ENCODE measurements around the gene PTPN1.

The PTPN1 gene

GRCh38 chr20:50580842-50581544 lies 70.8 kb downstream of the PTPN1 start:
- peaks cover 87% of the 10 kb centered on the region for H3K36me3 ChIP-seq (replicated peaks)
- no peak for DNase-seq
- no peak overlapping the region for H3K4me3 ChIP-seq (ENCODE audit: low read depth, low read length)
- no peak for TF ChIP-seq CTCF (IDR thresholded peaks at IDR 0.05; ENCODE audit: low read depth, low read length, missing control alignments)
- in situ Hi-C loops (cut with HindIII; ENCODE audit: low pct_ligation_motif_present, low sequenced_read_pairs), result no loop called here
- no peak overlapping the region for H3K27ac ChIP-seq
- no peaks in the 10 kb centered on the region for H3K27me3 ChIP-seq (replicated peaks)

- in situ Hi-C loops (cut with HindIII; ENCODE audit: low pct_ligation_motif_present, low sequenced_read_pairs), result no loop called here
- H3K4me3 ChIP-seq (ENCODE audit: low read depth, low read length), result no peak overlapping the region
- H3K36me3 ChIP-seq (replicated peaks), result peaks cover 93% of the 10 kb centered on the region
- no peak overlapping the region for H3K27ac ChIP-seq
- no peak for DNase-seq
- no peak for TF ChIP-seq CTCF (IDR thresholded peaks at IDR 0.05; ENCODE audit: low read depth, low read length, missing control alignments)
- H3K27me3 ChIP-seq (replicated peaks), result no peaks in the 10 kb centered on the region
These were observed 71.9 kb downstream of the PTPN1 start for GRCh38 chr20:50582092-50582491.

DNA sequence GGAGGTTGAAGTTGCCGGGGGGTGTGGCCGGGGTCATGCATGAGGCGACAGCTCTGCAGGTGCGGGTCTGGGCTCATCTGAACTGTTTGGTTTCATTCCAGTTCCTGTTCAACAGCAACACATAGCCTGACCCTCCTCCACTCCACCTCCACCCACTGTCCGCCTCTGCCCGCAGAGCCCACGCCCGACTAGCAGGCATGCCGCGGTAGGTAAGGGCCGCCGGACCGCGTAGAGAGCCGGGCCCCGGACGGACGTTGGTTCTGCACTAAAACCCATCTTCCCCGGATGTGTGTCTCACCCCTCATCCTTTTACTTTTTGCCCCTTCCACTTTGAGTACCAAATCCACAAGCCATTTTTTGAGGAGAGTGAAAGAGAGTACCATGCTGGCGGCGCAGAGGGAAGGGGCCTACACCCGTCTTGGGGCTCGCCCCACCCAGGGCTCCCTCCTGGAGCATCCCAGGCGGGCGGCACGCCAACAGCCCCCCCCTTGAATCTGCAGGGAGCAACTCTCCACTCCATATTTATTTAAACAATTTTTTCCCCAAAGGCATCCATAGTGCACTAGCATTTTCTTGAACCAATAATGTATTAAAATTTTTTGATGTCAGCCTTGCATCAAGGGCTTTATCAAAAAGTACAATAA lies 72.5 kb downstream of the PTPN1 start:
- TF ChIP-seq CTCF (IDR thresholded peaks at IDR 0.05; ENCODE audit: low read depth, low read length, missing control alignments), result no peak
- no peak for DNase-seq
- H3K27ac ChIP-seq, result no peak overlapping the region
- in situ Hi-C loops (cut with HindIII; ENCODE audit: low pct_ligation_motif_present, low sequenced_read_pairs), result no loop called here
- H3K27me3 ChIP-seq (replicated peaks), result no peaks in the 10 kb centered on the region
- H3K36me3 ChIP-seq (replicated peaks), result peaks cover 93% of the 10 kb centered on the region
- H3K4me3 ChIP-seq (ENCODE audit: low read depth, low read length), result no peak overlapping the region

- peaks cover 87% of the 10 kb centered on the region for H3K36me3 ChIP-seq (replicated peaks)
- no peak overlapping the region for H3K27ac ChIP-seq
- no peaks in the 10 kb centered on the region for H3K27me3 ChIP-seq (replicated peaks)
- no peak overlapping the region for H3K4me3 ChIP-seq (ENCODE audit: low read depth, low read length)
- in situ Hi-C loops (cut with HindIII; ENCODE audit: low pct_ligation_motif_present, low sequenced_read_pairs), result no loop called here
- TF ChIP-seq CTCF (IDR thresholded peaks at IDR 0.05; ENCODE audit: low read depth, low read length, missing control alignments), result no peak
- no peak for DNase-seq
These were observed 73.4 kb downstream of the PTPN1 start for GRCh38 chr20:50583442-50584150.

- no peak overlapping the region for H3K4me3 ChIP-seq (ENCODE audit: low read depth, low read length)
- H3K27me3 ChIP-seq (replicated peaks), result no peaks in the 10 kb centered on the region
- H3K36me3 ChIP-seq (replicated peaks), result peaks cover 81% of the 10 kb centered on the region
- DNase-seq, result no peak
- H3K27ac ChIP-seq, result no peak overlapping the region
- no peak for TF ChIP-seq CTCF (IDR thresholded peaks at IDR 0.05; ENCODE audit: low read depth, low read length, missing control alignments)
- in situ Hi-C loops (cut with HindIII; ENCODE audit: low pct_ligation_motif_present, low sequenced_read_pairs), result no loop called here
These were observed 74.5 kb downstream of the PTPN1 start for GRCh38 chr20:50584687-50585086.

Data from brain microvascular endothelial cell (primary cell).